GM21367 (cell line): ENCODE data around the gene NDST3.

Experiments used
- ATAC-seq: cut with Tn5 transposase; IDR thresholded peaks from one replicate; pipeline ENCODE4 v1.9.1; 2021; ENCODE audit not compliant: unreplicated experiment

NDST3 gene

GRCh38 chr4:118173956-118174725, 139.9 kb downstream of the NDST3 start:
- no peak for ATAC-seq

- no peak for ATAC-seq
Measured at GRCh38 chr4:118175506-118175905, 141.2 kb downstream of the NDST3 start.

GRCh38 chr4:118177126-118177525, 142.8 kb downstream of the NDST3 start:
- ATAC-seq: no peak

- ATAC-seq: no peak
Measured at GRCh38 chr4:118180776-118181175, 146.5 kb downstream of the NDST3 start.

- ATAC-seq: no peak
Measured at GRCh38 chr4:118190903-118191302, 156.6 kb downstream of the NDST3 start.

GRCh38 chr4:118193421-118193820, 159.1 kb downstream of the NDST3 start:
- ATAC-seq: no peak

- ATAC-seq: no peak
Measured at GRCh38 chr4:118206627-118207026, 172.3 kb downstream of the NDST3 start.

GRCh38 chr4:118213101-118213500, 178.8 kb downstream of the NDST3 start:
- no peak for ATAC-seq

GRCh38 chr4:118215826-118216225, 181.5 kb downstream of the NDST3 start:
- ATAC-seq: no peak

GRCh38 chr4:118221227-118221800, 187.0 kb downstream of the NDST3 start:
- ATAC-seq: no peak

GRCh38 chr4:118224243-118224829, 190.1 kb downstream of the NDST3 start:
- ATAC-seq: peak; percentile 66

GRCh38 chr4:118225511-118225910, 191.2 kb downstream of the NDST3 start:
- ATAC-seq: no peak

- no peak for ATAC-seq
Measured at GRCh38 chr4:118226311-118227010, 192.2 kb downstream of the NDST3 start.

GRCh38 chr4:118235566-118236120, 201.4 kb downstream of the NDST3 start:
- ATAC-seq: no peak

GRCh38 chr4:118237531-118237930, 203.2 kb downstream of the NDST3 start:
- ATAC-seq: no peak

- no peak for ATAC-seq
Measured at GRCh38 chr4:118249890-118250289, 215.6 kb downstream of the NDST3 start.

GRCh38 chr4:118254368-118254767, 220.1 kb downstream of the NDST3 start:
- no peak for ATAC-seq

- ATAC-seq: no peak
Measured at GRCh38 chr4:118259111-118259510, 224.8 kb downstream of the NDST3 start.

- no peak for ATAC-seq
Measured at GRCh38 chr4:118260309-118260708, 226.0 kb downstream of the NDST3 start.

GRCh38 chr4:118264096-118264495, 229.8 kb downstream of the NDST3 start:
- no peak for ATAC-seq
